Body of pancreas (tissue), 4 donors: Measurements from ENCODE around the gene POLL.

Source experiments
- CTCF ChIP-seq, 7 experiments: fragments of 450-650 bp in 4 of 7; fragments of 200-600 bp in 3 of 7; sonication (generic) in 3 of 7; IDR thresholded peaks; one replicate each; pipeline ENCODE4 v1.5.1; 2016 to 2019; ENCODE audit warnings: antibody characterized with exemption in 7 of 7
- POLR2A ChIP-seq, 3 donors: fragments of 450-650 bp; IDR thresholded peaks; one replicate each; pipeline ENCODE4 v1.6.1; 2016; ENCODE audit warnings: antibody characterized with exemption in 3 of 3, mild to moderate bottlenecking in 2 of 3

- TF ChIP-seq CTCF (IDR thresholded peaks at IDR 0.05) = no peak
- no peak for TF ChIP-seq POLR2A (IDR thresholded peaks at IDR 0.05)
These were observed 28.5 kb upstream of the POLL start for GRCh38 chr10:101616415-101617101.
